Measurements from ENCODE around the gene KRTAP20-2. TPM values are rescaled to one million over a fixed set of nuclear protein-coding genes. Genes with fewer than 3 reads are reported as not detected.

KRTAP20-2 gene
- total and polyA plus RNA-seq, 2 of the 8 experiments (the other 6 are each of a cell fraction or from before 2014, with no cell fraction given) = not detected

- H2AFZ ChIP-seq (ENCODE audit: low read length) = no peak within 1 kb of the TSS
- H3K4me1 ChIP-seq (replicated peaks in 1 of 4; ENCODE audit: control insufficient read depth in 3 of 4, insufficient read depth in 4 of 4, low read length in 3 of 4) = no peaks in the 10 kb centered on the region
- no peak within 1 kb of the TSS for H2BK15ac ChIP-seq (ENCODE audit: low read length)
- no peak within 1 kb of the TSS for H4K5ac ChIP-seq (ENCODE audit: insufficient read length, low read depth, low read length)
- H3K56ac ChIP-seq (replicated peaks; ENCODE audit: insufficient read length, low read depth, low read length) = no peak within 1 kb of the TSS
- H3K79me1 ChIP-seq (ENCODE audit: low read depth, low read length) = no peaks in the 10 kb centered on the region
- no peak within 1 kb of the TSS for H3K4me2 ChIP-seq (ENCODE audit: insufficient read depth in 1 of 2, low read depth in 2 of 2, low read length in 2 of 2)
- CTCF ChIA-PET (ENCODE audit: partially characterized antibody) = no interaction called here
- no peak within 1 kb of the TSS for H2BK5ac ChIP-seq (ENCODE audit: low read depth, low read length)
- no peak for DNase-seq (ENCODE audit: low read depth in 1 of 2, low spot score in 2 of 2)
- H4K8ac ChIP-seq (ENCODE audit: extremely low read depth, insufficient read depth, low read length) = no peak within 1 kb of the TSS
- H2AK5ac ChIP-seq (ENCODE audit: low read depth, low read length) = no peak within 1 kb of the TSS
- no peak within 1 kb of the TSS for H3K9ac ChIP-seq (replicated peaks in 1 of 4; ENCODE audit: extremely low read depth in 1 of 4, low read depth in 3 of 4, low read length in 3 of 4)
- no peaks in the 10 kb centered on the region for H3K9me3 ChIP-seq (ENCODE audit: insufficient read depth in 2 of 2, low read depth in 1 of 2, low read length in 1 of 2)
- H4K91ac ChIP-seq (replicated peaks; ENCODE audit: insufficient read length, low read length) = no peak within 1 kb of the TSS
- no peak within 1 kb of the TSS for H2BK12ac ChIP-seq (ENCODE audit: low read depth, low read length)
- POLR2A ChIA-PET (ENCODE audit: partially characterized antibody) = no interaction called here
- no peaks in the 10 kb centered on the region for H3K23me2 ChIP-seq (ENCODE audit: low read depth, low read length)
- no peak within 1 kb of the TSS for H3K4ac ChIP-seq (replicated peaks; ENCODE audit: insufficient read length, low read depth, low read length)
- no peak within 1 kb of the TSS for H3K27ac ChIP-seq (ENCODE audit: low read depth, low read length)
- H3K79me2 ChIP-seq (ENCODE audit: control insufficient read depth in 1 of 2, insufficient read depth in 2 of 2, low read length in 2 of 2) = no peaks in the 10 kb centered on the region
- no peak for FAIRE-seq
- H3K27me3 ChIP-seq (replicated peaks in 1 of 4; ENCODE audit: control insufficient read depth in 3 of 4, extremely low read depth in 1 of 4, insufficient read depth in 3 of 4, low read length in 3 of 4) = no peaks in the 10 kb centered on the region
- no peak within 1 kb of the TSS for H3K18ac ChIP-seq (ENCODE audit: extremely low read depth, low read length)
- H3K36me3 ChIP-seq (ENCODE audit: control insufficient read depth in 2 of 4, insufficient read depth in 4 of 4, low read length in 3 of 4) = no peaks in the 10 kb centered on the region
- H3K23ac ChIP-seq (ENCODE audit: insufficient read length) = no peak within 1 kb of the TSS
- H2BK120ac ChIP-seq (replicated peaks; ENCODE audit: low read depth, low read length) = no peak within 1 kb of the TSS
- H4K20me1 ChIP-seq (replicated peaks in 1 of 2; ENCODE audit: control insufficient read depth in 1 of 2, insufficient read depth in 2 of 2, low read length in 2 of 2) = no peaks in the 10 kb centered on the region
- no peak within 1 kb of the TSS for H3K14ac ChIP-seq (ENCODE audit: insufficient read length)
- H2BK20ac ChIP-seq (ENCODE audit: low read length) = no peak within 1 kb of the TSS
- H3K4me3 ChIP-seq (ENCODE audit: extremely low read depth in 1 of 4, insufficient read depth in 2 of 4, low read depth in 3 of 4, low read length in 4 of 4) = no peak within 1 kb of the TSS
- TF ChIP-seq JUN (IDR thresholded peaks at IDR 0.05; ENCODE audit: low read depth, low read length) = no peak
- TF ChIP-seq NANOG (IDR thresholded peaks at IDR 0.05; ENCODE audit: insufficient read depth, low read depth, low read length, poor library complexity, severe bottlenecking) = no peak
- no peak for TF ChIP-seq ATF3 (IDR thresholded peaks at IDR 0.05; ENCODE audit: insufficient read depth, low read depth, low read length)
- TF ChIP-seq JUND (IDR thresholded peaks at IDR 0.05; ENCODE audit: low read length) = no peak
- TF ChIP-seq BRCA1 (IDR thresholded peaks at IDR 0.05; ENCODE audit: low read depth, low read length) = no peak
- no peak for TF ChIP-seq CREB1 (IDR thresholded peaks at IDR 0.05)
- TF ChIP-seq, protein P1, sequence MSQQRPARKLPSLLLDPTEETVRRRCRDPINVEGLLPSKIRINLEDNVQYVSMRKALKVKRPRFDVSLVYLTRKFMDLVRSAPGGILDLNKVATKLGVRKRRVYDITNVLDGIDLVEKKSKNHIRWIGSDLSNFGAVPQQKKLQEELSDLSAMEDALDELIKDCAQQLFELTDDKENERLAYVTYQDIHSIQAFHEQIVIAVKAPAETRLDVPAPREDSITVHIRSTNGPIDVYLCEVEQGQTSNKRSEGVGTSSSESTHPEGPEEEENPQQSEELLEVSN (IDR thresholded peaks at IDR 0.05) = no peak
- TF ChIP-seq, protein P2, sequence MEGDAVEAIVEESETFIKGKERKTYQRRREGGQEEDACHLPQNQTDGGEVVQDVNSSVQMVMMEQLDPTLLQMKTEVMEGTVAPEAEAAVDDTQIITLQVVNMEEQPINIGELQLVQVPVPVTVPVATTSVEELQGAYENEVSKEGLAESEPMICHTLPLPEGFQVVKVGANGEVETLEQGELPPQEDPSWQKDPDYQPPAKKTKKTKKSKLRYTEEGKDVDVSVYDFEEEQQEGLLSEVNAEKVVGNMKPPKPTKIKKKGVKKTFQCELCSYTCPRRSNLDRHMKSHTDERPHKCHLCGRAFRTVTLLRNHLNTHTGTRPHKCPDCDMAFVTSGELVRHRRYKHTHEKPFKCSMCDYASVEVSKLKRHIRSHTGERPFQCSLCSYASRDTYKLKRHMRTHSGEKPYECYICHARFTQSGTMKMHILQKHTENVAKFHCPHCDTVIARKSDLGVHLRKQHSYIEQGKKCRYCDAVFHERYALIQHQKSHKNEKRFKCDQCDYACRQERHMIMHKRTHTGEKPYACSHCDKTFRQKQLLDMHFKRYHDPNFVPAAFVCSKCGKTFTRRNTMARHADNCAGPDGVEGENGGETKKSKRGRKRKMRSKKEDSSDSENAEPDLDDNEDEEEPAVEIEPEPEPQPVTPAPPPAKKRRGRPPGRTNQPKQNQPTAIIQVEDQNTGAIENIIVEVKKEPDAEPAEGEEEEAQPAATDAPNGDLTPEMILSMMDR (IDR thresholded peaks at IDR 0.05; ENCODE audit: control extremely low read depth in 1 of 3, insufficient read depth in 1 of 3, low read depth in 1 of 3, low read length in 3 of 3) = no peak
- TF ChIP-seq SIN3A (conservative IDR thresholded peaks at IDR 0.05 in 1 of 2, IDR thresholded peaks at IDR 0.05 in 1 of 2; ENCODE audit: low read depth in 1 of 2, low read length in 2 of 2) = no peak
- TF ChIP-seq SIX5 (IDR thresholded peaks at IDR 0.05; ENCODE audit: low read depth, low read length) = no peak
- TF ChIP-seq GTF2F1 (IDR thresholded peaks at IDR 0.05; ENCODE audit: borderline replicate concordance, low read depth, low read length) = no peak
- TF ChIP-seq SRF (IDR thresholded peaks at IDR 0.05; ENCODE audit: low read depth, low read length) = no peak
These were observed 44.7 kb upstream of the KRTAP20-2 start, which contains the start of gene KRTAP22-2 for GRCh38 chr21:30590297-30590696. TSS of gene KRTAP22-2 (minus strand) at chr21:30590397.
